K562 treated with DMSO at 1 percent for 12 hours (cell line): Measurements from ENCODE around the gene CCL14. TPM values are rescaled to one million over a fixed set of nuclear protein-coding genes. Genes with fewer than 3 reads are reported as not detected.

Source experiments
- total RNA-seq: library from RNA; unstranded; fragments of 300-600 nt; gene quantifications from 2 replicates; pipeline ENCODE4 v1.2.3, GENCODE V29; 2022; ENCODE audit not compliant: insufficient read depth

The CCL14 gene
- not detected in 2 replicates for total RNA-seq

GRCh38 chr17:35986643-35987042, at the start of gene CCL14:
Gene CCL14 (minus strand): TSS chr17:35986729. CDS start chr17:35986649, 80 bp downstream.

GRCh38 chr17:36017799-36018198, 31.3 kb upstream of the CCL14 start, which contains the start of gene CCL23:
Gene CCL23 (minus strand): TSS chr17:36017972. CDS start chr17:36017897, 75 bp downstream.

GRCh38 chr17:36001110-36001771, 14.7 kb upstream of the CCL14 start, which contains the start of gene CCL15:
Gene CCL15 (minus strand): TSS chr17:36001553. CDS start chr17:36001492, 61 bp downstream.

GRCh38 chr17:35981246-35981645, 5.3 kb downstream of the CCL14 start, which contains the start of gene CCL16:
Gene CCL16 (minus strand): TSS chr17:35981497. CDS start chr17:35981420, 77 bp downstream.

GRCh38 chr17:35943537-35943936, 43.0 kb downstream of the CCL14 start, which contains the start of gene LYZL6:
Gene LYZL6 (minus strand): TSS chr17:35943713. CDS start chr17:35939356, 4,357 bp downstream.

Other genes with a start within 250 kb of the CCL14 start
- gene GAS2L2, start 233.5 kb downstream of the CCL14 start, total RNA-seq = not detected in 2 replicates
- gene C17orf50, start 225.8 kb downstream of the CCL14 start, total RNA-seq = not detected in 2 replicates
- not detected in 2 replicates for gene MMP28, start 191.1 kb downstream of the CCL14 start, total RNA-seq
- 64.6 and 167 TPM in 2 replicates for gene TAF15, start 177.2 kb downstream of the CCL14 start, total RNA-seq
- not detected in 2 replicates for gene HEATR9, start 117.8 kb downstream of the CCL14 start, total RNA-seq
- gene CCL5, start 106.4 kb downstream of the CCL14 start, total RNA-seq = not detected in 2 replicates
- 8.6 and 22.3 TPM in 2 replicates for gene RDM1, start 56.0 kb downstream of the CCL14 start, total RNA-seq
- gene LYZL6, start 43.0 kb downstream of the CCL14 start, total RNA-seq = not detected in 2 replicates
- gene CCL16, start 5.2 kb downstream of the CCL14 start, total RNA-seq = not detected in 2 replicates
- not detected in 2 replicates for gene CCL15, start 14.8 kb upstream of the CCL14 start, total RNA-seq
- not detected in 2 replicates for gene CCL23, start 31.2 kb upstream of the CCL14 start, total RNA-seq
- gene CCL18, start 77.5 kb upstream of the CCL14 start, total RNA-seq = not detected in 2 replicates
- not detected in 2 replicates for gene CCL3, start 103.4 kb upstream of the CCL14 start, total RNA-seq
- not detected in 2 replicates for gene CCL4, start 117.1 kb upstream of the CCL14 start, total RNA-seq
- not detected in 2 replicates for gene TBC1D3B, start 189.9 kb upstream of the CCL14 start, total RNA-seq
- not detected in 2 replicates for gene CCL3L1, start 210.0 kb upstream of the CCL14 start, total RNA-seq
- not detected in 2 replicates for gene CCL4L2, start 224.3 kb upstream of the CCL14 start, total RNA-seq